Right lobe of liver (tissue), 6 donors: ENCODE data around the gene PCDHAC2. TPM values are rescaled to one million over a fixed set of nuclear protein-coding genes. Genes with fewer than 3 reads are reported as not detected.

Experiments
- ATAC-seq, 4 donors: fragments of 200-7000 bp; cut with Tn5 transposase; one replicate each; pipeline ENCODE4 v1.9.1; 2020; ENCODE audit warnings: mild to moderate bottlenecking in 4 of 4, moderate library complexity in 4 of 4
- DNase-seq, 3 donors: peaks; one replicate each; pipeline ENCODE4 v3.0.0-alpha.2; 2020
- H3K27ac ChIP-seq, 3 donors: fragments of 200-600 bp; one replicate each; pipeline ENCODE4 v1.8.0; 2022
- H3K27me3 ChIP-seq, 2 donors: fragments of 200-600 bp; one replicate each; pipeline ENCODE4 v1.8.0; 2022
- H3K36me3 ChIP-seq, 4 donors: fragments of 200-600 bp; sonication (generic) in 1 of 4; one replicate each; pipeline versions ENCODE4 v1.5.1 to v1.8.0; 2017 to 2022; ENCODE audit warnings: control low read depth in 1 of 4
- H3K4me1 ChIP-seq, 4 donors: fragments of 200-600 bp; sonication (generic) in 1 of 4; one replicate each; pipeline versions ENCODE4 v1.5.1 to v1.8.0; 2017 to 2022; ENCODE audit warnings: control low read depth in 1 of 4
- H3K4me3 ChIP-seq, 3 donors: fragments of 200-600 bp; one replicate each; pipeline ENCODE4 v1.8.0; 2022
- H3K9me3 ChIP-seq, 4 donors: fragments of 200-600 bp; sonication (generic) in 1 of 4; one replicate each; pipeline versions ENCODE4 v1.5.1 to v1.8.0; 2017 to 2022; ENCODE audit warnings: control low read depth in 1 of 4
- CTCF ChIP-seq, 4 donors: fragments of 200-600 bp in 3 of 4; fragments of 450-650 bp in 1 of 4; IDR thresholded peaks; one replicate each; pipeline versions ENCODE4 v1.5.1 to v1.8.0; 2016 to 2022; ENCODE audit warnings: antibody characterized with exemption in 4 of 4, mild to moderate bottlenecking in 2 of 4
- POLR2A ChIP-seq: fragments of 450-650 bp; IDR thresholded peaks from one replicate; pipeline ENCODE4 v1.6.1; 2017; ENCODE audit warnings: antibody characterized with exemption, mild to moderate bottlenecking
- WGBS: methylation state at CpG from one replicate; pipeline ENCODE4 v1.1.6; 2018; ENCODE audit warnings: low coverage, low lambda C conversion rate; ENCODE audit not compliant: insufficient coverage; ENCODE audit errors: missing lambda C conversion rate; 5-methylcytosine and 5-hydroxymethylcytosine counted together
- intact Hi-C, 2 donors: fragments of 100-400 bp; cut with DNase I; formaldehyde crosslinking; loops; one replicate each; pipeline versions ENCODE4 v1.11.2 to v1.14.1; 2022
- total RNA-seq, 6 experiments: library from RNA; depleted of rRNA in 2 of 6; stranded (reverse); fragments of >200 nt in 2 of 6; fragmentation: NEBNext Ultra II Directional in 3 of 6; extraction: Animal tissue kit (Norgen Biotek cat#: 25700) in 3 of 6; gene quantifications; one replicate each; pipeline versions ENCODE4 v1.1.0 to v1.2.4, GENCODE V29; 2016 to 2023
- donor health status: DM: no; HTN: yes; CAD: no.
- donor health status: DM: no; HTN: no; CAD: no.
- donor health status: DM: no; HTN: no; CAD: no.
- donor health status: DM: no; HTN: yes; CAD: no.
- donor health status: DM: no; HTN: yes; CAD: no.

The PCDHAC2 gene
- total RNA-seq, 6 experiments from 2014 or later = 0.68 to 2.2 (median 1.3) TPM

GRCh38 chr5:140967226-140967893 is 1.1 kb downstream of the PCDHAC2 start:
- Histone ChIP-seq H3K4me1 (peaks cover 0 to 8% (median 0%) of the 10 kb centered on the region in 4 donors), H3K36me3 (no peaks in the 10 kb centered on the region), H3K27ac (no peak overlapping the region), H3K9me3 (no peaks in the 10 kb centered on the region), H3K4me3 (peak overlapping the region in 2 of 3 donors; percentile 45 to 48), H3K27me3 (peaks cover 0 to 5% of the 10 kb centered on the region in 2 donors)
- intact Hi-C loops = no loop called here
- DNase-seq = no peak
- ATAC-seq = peak in 3 of 4 donors; percentile 4 to 10 (median 6)
- TF ChIP-seq CTCF (IDR thresholded peaks at IDR 0.05) (no peak), POLR2A (no peak)
- WGBS = 11% methylated on average over 10 of the region's 34 CpGs

- no peak for ATAC-seq
- Histone ChIP-seq H3K4me1 (peaks cover 0 to 8% (median 0%) of the 10 kb centered on the region in 4 donors), H3K9me3 (no peaks in the 10 kb centered on the region), H3K27me3 (peaks cover 0 to 5% of the 10 kb centered on the region in 2 donors), H3K36me3 (no peaks in the 10 kb centered on the region), H3K4me3 (no peak overlapping the region), H3K27ac (no peak overlapping the region)
- intact Hi-C loops = no loop called here
- TF ChIP-seq POLR2A (no peak), CTCF (IDR thresholded peaks at IDR 0.05) (no peak)
- no peak for DNase-seq
These were observed 3.6 kb downstream of the PCDHAC2 start for GRCh38 chr5:140969880-140970279.

GRCh38 chr5:140973550-140973949 is 7.3 kb downstream of the PCDHAC2 start:
- TF ChIP-seq POLR2A (no peak), CTCF (IDR thresholded peaks at IDR 0.05) (no peak)
- no peak for ATAC-seq
- Histone ChIP-seq H3K27ac (no peak overlapping the region), H3K36me3 (no peaks in the 10 kb centered on the region), H3K27me3 (no peaks in the 10 kb centered on the region), H3K4me3 (no peak overlapping the region), H3K4me1 (peaks cover 0 to 7% (median 0%) of the 10 kb centered on the region in 4 donors), H3K9me3 (no peaks in the 10 kb centered on the region)
- intact Hi-C loops = no loop called here
- DNase-seq = no peak

GRCh38 chr5:140977003-140977402 is 10.7 kb downstream of the PCDHAC2 start:
- TF ChIP-seq POLR2A (no peak), CTCF (IDR thresholded peaks at IDR 0.05) (no peak)
- Histone ChIP-seq H3K27me3 (no peaks in the 10 kb centered on the region), H3K4me3 (no peak overlapping the region), H3K9me3 (no peaks in the 10 kb centered on the region), H3K27ac (no peak overlapping the region), H3K36me3 (no peaks in the 10 kb centered on the region), H3K4me1 (peaks cover 0 to 7% (median 0%) of the 10 kb centered on the region in 4 donors)
- WGBS = 23% methylated on average over 3 of the region's 3 CpGs
- DNase-seq = no peak
- intact Hi-C loops = no loop called here
- peak; percentile 41 to 81 (median 66) for ATAC-seq
